GM12801 (cell line): Measurements from ENCODE around the gene CERS3.

ENCODE experiments used
- TF ChIP-seq, protein P1 (sequence below): IDR thresholded peaks from one replicate; pipeline ENCODE4 v1.5.1; 2011; ENCODE audit warnings: control low read depth; ENCODE audit not compliant: insufficient read length; ENCODE audit errors: extremely low read depth

CERS3 gene

DNA sequence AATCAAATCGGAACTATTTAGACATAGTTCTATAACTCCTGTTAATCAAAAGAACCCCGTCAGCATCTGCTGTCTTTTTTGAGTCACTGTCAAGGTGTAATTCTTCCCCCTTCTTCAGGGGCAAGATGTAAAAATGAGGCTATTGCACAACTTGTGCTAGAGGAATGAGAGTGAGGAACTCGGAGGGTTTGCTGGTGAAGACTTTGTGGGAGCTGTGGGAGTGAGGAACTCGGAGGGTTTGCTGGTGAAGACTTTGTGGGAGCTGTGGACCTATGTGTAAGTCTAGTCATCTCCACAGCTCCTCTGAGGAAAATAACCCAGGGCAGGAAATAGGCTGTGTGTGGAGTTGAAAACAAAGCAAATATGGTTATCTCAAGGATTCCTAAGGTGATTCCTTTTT is 2.5 kb upstream of the CERS3 start:
- TF ChIP-seq, protein P1, sequence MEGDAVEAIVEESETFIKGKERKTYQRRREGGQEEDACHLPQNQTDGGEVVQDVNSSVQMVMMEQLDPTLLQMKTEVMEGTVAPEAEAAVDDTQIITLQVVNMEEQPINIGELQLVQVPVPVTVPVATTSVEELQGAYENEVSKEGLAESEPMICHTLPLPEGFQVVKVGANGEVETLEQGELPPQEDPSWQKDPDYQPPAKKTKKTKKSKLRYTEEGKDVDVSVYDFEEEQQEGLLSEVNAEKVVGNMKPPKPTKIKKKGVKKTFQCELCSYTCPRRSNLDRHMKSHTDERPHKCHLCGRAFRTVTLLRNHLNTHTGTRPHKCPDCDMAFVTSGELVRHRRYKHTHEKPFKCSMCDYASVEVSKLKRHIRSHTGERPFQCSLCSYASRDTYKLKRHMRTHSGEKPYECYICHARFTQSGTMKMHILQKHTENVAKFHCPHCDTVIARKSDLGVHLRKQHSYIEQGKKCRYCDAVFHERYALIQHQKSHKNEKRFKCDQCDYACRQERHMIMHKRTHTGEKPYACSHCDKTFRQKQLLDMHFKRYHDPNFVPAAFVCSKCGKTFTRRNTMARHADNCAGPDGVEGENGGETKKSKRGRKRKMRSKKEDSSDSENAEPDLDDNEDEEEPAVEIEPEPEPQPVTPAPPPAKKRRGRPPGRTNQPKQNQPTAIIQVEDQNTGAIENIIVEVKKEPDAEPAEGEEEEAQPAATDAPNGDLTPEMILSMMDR: no peak

DNA sequence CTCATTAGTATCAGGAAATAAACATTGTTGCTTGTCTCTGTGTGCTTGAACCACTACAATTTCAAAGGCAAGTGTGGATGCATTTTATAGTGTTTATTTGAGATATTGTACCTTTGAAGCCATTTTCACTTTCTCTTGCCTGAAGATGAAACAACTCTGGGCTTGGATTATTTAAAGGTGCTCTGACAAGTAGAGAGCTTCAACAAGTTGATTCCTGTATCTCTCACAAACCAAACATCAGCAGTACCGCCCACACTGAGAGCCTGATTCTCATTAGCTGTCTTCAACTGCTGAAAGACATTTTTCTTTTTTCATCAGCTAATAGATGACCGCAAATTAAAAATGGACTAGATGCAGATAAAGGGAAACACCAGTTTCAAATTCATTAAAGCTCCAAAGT is 806 bp upstream of the CERS3 start:
- TF ChIP-seq, protein P1: no peak

DNA sequence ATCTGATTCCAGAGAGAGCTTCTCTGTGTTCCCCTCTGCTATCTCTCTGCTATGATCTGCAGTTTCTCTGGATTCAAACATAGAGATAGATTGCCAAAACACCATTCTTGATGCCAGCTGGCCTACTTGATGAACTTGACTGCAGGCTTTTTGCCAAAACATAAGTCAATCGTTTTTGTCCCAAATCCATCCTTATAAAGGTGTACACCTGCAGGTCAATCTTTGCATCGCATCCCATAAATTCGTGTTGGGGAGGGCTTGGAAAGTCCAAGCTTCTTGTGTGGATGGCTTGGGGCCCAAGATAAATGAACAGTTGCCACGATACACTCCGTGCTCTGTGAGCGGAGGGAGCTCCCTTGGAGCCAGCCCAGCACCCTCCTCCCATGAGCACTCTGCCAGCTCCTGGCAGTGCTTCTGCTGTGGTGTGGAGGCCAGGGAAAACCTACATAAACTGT is 2.7 kb downstream of the CERS3 start:
- TF ChIP-seq, protein P1: no peak

DNA sequence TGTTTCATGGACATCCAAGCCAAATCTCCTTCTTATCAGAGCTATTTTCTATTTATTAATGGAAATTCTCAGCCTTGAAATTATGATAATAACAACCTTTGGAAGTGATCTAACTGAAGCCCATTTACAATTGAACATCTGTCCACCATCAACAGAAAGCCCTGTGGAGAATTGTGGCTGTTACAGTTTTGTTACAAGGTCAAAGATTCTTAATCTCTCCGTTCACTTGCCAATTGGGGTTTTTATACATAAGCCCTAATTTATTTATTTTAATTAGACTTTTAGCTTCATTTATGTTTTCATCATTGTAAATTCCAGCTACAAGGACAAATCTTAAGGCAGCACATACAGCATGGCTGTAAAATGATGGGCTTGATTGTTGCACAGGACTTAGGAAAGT is 3.3 kb downstream of the CERS3 start:
- TF ChIP-seq, protein P1: no peak

DNA sequence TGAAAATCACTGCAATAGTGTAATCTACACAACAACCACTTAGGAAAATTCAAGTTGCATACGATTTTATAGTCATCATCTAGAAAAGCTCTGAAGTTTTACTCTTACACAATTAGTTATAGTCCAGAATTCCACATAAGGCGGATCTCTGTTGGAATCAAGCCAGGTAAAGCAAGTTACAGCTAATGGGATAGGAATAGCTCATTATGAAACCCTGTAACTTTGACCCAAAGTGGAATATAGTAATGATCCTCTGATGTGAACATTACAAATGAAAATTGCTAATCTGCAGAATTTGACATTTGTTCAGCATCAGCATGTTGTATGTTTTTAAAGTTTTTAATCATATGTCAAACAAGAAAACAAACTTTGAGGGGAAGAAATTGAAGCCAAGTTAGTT is 4.4 kb downstream of the CERS3 start:
- TF ChIP-seq, protein P1: no peak

DNA sequence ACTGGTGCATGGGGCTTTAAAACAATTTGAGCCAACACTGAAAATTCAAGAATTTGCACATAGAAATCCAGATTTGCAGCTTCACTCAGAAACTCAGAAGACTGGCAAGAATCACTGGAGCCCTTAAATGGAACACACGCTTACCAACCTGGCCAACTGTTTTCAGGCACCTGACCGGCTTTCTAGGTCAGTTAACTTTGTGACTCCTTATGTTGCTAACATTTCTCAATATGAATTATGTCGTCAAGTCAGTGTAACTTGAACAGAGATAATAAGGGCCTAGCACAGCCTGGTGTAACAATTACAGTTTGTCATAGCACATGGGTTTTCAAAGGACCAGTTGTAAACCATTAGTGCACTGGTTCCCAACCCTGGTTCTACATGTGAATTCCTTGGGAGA is 6.8 kb downstream of the CERS3 start:
- TF ChIP-seq, protein P1: no peak

GRCh38 chr15:100520132-100520921 is 8.4 kb downstream of the CERS3 start:
- TF ChIP-seq, protein P1: no peak
